Right lobe of liver (tissue), 4 donors: ENCODE results near the gene NUAK1.

Experiments
- CTCF ChIP-seq, 4 donors: fragments of 200-600 bp in 3 of 4; fragments of 450-650 bp in 1 of 4; IDR thresholded peaks; one replicate each; pipeline versions ENCODE4 v1.5.1 to v1.8.0; 2016 to 2022; ENCODE audit warnings: antibody characterized with exemption in 4 of 4, mild to moderate bottlenecking in 2 of 4
- POLR2A ChIP-seq: fragments of 450-650 bp; IDR thresholded peaks from one replicate; pipeline ENCODE4 v1.6.1; 2017; ENCODE audit warnings: antibody characterized with exemption, mild to moderate bottlenecking
- donor health status: DM: no; HTN: no; CAD: no.
- donor health status: DM: no; HTN: no; CAD: no.
- donor health status: DM: no; HTN: yes; CAD: no.

- no peak for TF ChIP-seq CTCF (IDR thresholded peaks at IDR 0.05)
- no peak for TF ChIP-seq POLR2A
These were observed 41.7 kb downstream of the NUAK1 start for GRCh38 chr12:106097011-106097410.
